H54 (cell line): ENCODE data around the gene GCHFR.

Experiments
- DNase-seq: peaks from one replicate; pipeline ENCODE4 v3.0.0; 2011; ENCODE audit warnings: low spot score, mixed read lengths; ENCODE audit not compliant: insufficient read length
- FAIRE-seq: peaks from 3 replicates; lab custom pipeline; 2011; peaks lifted over from hg19 to GRCh38; lab: Jason Lieb, UNC
- POLR2A ChIP-seq: IDR thresholded peaks from 2 replicates; pipeline ENCODE4 v1.6.1; 2011; ENCODE audit warnings: low read depth, mild to moderate bottlenecking, low read length

GCHFR gene

DNA sequence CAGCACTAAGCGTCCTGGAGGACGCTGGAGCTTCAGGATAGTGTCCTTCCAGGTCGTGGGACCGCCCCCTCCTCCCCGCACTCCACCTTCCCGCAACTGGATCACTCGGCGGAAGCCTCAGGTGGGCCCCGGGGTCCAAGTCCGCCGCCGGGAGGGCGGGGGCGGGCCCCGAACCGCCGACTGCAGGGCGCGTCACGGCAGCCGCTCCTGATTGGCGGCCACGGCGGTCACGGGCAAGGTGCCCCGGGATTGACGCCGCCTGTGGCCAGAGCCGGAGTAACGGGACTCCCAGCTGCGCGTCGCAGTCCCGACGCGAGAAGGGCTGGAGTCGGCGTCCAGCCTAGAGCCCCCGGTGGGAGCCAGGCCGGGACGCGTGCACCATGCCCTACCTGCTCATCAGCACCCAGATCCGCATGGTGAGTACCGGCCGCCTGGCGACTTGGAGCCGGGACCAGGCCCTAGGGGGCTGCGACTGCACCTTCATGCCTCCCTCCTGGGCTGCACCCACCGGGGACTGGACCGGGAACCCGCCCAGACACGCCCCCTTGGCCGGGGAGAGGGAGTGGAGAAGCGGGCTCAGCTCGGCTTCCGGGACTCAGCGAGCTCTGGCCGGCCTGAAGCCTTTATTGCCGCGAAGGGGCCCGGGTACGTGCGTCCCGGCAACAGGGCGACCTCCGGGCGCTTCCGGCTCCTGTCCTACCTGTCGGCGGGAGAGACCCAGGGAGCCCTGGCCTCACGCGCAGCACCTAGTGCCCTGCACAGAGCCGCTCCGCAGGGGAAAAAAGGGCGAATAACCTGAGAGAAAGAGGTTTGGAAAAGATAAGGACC, at the start of gene GCHFR:
GCHFR (plus strand) TSS at position 268 of the 828 bp plus-strand sequence; CDS start at position 381, 113 bp downstream.
- no peak for FAIRE-seq
- no peak for DNase-seq
- TF ChIP-seq POLR2A, result no peak

DNA sequence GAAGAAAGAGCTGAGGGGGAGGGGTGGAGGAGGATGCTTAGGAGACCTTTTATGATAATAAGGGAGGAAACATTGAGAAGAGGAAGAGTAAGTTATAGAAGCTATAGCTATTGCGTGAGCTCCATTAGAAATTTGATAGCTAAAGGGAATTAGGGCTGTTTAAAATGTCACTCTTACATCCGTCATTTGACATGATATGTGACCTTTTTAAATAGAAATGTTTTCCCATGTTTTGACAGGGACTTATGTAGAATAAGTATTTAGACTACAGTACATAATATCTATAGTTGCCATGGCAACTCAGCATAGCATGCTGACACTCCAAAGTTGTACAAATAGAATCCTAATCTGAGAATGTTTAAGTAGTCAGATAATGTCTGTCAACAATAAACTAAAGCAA, 49.7 kb upstream of the GCHFR start:
- TF ChIP-seq POLR2A, result no peak
- DNase-seq, result no peak
- no peak for FAIRE-seq

DNA sequence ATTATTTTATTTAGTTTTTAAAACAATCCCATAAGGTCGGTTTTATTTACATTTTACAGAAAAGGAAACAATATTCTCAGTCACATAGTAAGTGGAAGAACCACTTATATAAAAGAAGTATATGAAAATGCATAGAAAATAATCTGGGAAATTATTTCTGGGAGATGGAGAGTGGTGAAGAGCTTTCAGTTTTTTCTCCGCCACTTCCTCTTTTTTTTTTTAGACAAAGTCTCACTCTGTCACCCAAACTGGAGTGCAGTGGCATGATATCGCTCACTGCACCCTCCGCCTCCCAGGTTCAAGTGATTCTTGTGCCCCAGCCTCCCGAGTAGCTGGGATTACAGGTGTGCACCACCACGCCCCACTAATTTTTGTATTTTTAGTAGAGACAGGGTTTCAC, 47.7 kb upstream of the GCHFR start:
- DNase-seq, result no peak
- no peak for TF ChIP-seq POLR2A

GRCh38 chr15:40721701-40722100, 42.2 kb upstream of the GCHFR start:
- FAIRE-seq, result no peak
- no peak for TF ChIP-seq POLR2A
- no peak for DNase-seq

More for the DNA sequence above, 47.7 kb upstream of the GCHFR start:
- FAIRE-seq, result no peak

GRCh38 chr15:40722354-40722753, 41.5 kb upstream of the GCHFR start:
- FAIRE-seq, result no peak

DNA sequence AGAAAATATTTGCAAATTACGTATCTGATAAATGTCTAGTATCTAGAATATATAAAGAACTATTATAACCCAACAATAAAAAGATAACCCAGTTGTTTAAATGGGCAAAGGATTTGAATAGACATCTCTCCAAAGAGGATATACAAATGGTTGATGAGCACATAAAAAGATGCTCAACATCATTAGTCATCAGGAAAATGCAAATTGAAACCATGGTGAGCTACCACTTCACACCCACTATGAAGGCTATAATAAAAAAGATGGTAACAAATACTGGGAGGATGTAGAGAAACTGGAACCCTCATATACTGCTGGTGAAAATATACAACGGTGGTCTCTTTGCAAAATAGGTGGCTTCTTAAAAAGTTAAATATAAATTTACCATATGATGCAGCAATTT, 40.9 kb upstream of the GCHFR start:
- FAIRE-seq, result no peak

More at GRCh38 chr15:40722354-40722753, 41.5 kb upstream of the GCHFR start:
- TF ChIP-seq POLR2A, result no peak
- no peak for DNase-seq

DNA sequence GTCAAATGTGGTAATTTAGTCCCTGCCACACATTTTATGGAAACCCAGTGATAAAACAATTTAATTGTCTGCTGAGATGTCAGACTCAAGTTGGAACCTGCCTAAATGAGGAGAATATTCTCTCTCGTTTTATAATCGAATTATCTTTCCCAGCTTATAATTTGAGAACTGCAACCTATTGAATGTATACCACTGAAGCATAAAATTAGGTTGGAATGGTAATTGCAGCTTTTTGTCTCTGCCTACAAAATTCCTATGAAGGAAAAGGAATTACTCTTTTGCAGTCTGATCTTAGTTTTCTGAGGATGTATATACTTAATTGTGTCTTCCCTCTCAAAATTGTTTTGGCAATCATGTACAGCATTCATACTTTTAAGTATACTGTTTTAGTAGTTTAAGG, 39.9 kb upstream of the GCHFR start:
- no peak for TF ChIP-seq POLR2A
- DNase-seq (no peak), FAIRE-seq (no peak)

More for the DNA sequence above, 40.9 kb upstream of the GCHFR start:
- no peak for DNase-seq
- TF ChIP-seq POLR2A, result no peak

- DNase-seq, result no peak
- FAIRE-seq, result no peak
- no peak for TF ChIP-seq POLR2A
These were observed 32.8 kb upstream of the GCHFR start for GRCh38 chr15:40731034-40731433.

GRCh38 chr15:40736575-40736974, 27.3 kb upstream of the GCHFR start:
- TF ChIP-seq POLR2A, result no peak
- FAIRE-seq (no peak), DNase-seq (no peak)

DNA sequence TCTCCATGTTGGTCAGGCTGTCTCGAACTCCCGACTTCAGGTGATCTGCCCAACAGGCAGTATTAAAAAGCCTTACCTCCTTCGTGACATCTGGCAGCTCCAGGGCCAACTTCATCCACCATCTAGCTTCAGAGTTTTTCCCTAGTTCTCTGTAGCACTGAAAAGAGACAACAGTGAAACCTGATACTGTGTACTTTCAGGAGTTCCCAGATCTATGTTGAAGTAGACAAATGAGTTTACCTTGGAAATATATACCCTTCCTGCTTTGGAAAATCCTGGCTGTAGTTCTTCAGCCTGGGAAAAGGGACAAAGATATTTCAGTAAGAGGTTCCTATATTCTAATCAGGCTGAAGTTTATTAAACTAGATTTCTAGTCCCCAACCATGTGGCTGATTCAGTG, 26.8 kb upstream of the GCHFR start:
- no peak for DNase-seq
- TF ChIP-seq POLR2A, result no peak
- FAIRE-seq, result no peak

DNA sequence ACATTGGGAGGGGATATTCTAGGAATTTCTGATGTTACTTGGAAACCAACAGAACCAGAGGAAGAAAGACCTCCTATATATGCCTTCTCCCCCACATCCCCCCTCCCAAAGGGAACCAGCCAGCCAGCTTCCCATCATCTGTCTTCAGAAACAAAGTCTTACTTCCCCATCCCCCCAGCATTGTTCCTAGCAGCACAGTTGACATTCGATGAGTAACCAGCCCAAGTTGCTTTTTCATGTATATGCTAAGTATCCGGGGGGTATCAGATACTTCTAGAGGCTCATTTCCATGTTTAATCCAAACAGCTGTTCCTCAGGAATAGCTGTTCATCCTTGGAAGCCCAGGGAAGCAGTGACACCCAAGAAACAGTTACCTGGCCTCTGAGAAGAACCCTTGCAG, 24.8 kb upstream of the GCHFR start:
- TF ChIP-seq POLR2A, result no peak
- DNase-seq (no peak), FAIRE-seq (no peak)

GRCh38 chr15:40739854-40740253, 24.0 kb upstream of the GCHFR start:
- TF ChIP-seq POLR2A, result no peak
- DNase-seq (no peak), FAIRE-seq (no peak)

GRCh38 chr15:40743485-40743901, 20.4 kb upstream of the GCHFR start:
- TF ChIP-seq POLR2A, result no peak
- DNase-seq, result no peak

GRCh38 chr15:40743921-40744814, 19.7 kb upstream of the GCHFR start:
- DNase-seq, result peak; percentile 45
- no peak for FAIRE-seq
- TF ChIP-seq POLR2A, result no peak

More at GRCh38 chr15:40743485-40743901, 20.4 kb upstream of the GCHFR start:
- FAIRE-seq, result no peak
